GM21723 (cell line): Measurements from ENCODE around the gene RGMB.
A peak's percentile ranks its signal among the peaks of the same experiment; 100 is the strongest.

ENCODE experiments used
- ATAC-seq: cut with Tn5 transposase; IDR thresholded peaks from one replicate; pipeline ENCODE4 v1.9.1; 2021; ENCODE audit warnings: mild to moderate bottlenecking, moderate library complexity; ENCODE audit not compliant: unreplicated experiment

Gene RGMB

DNA sequence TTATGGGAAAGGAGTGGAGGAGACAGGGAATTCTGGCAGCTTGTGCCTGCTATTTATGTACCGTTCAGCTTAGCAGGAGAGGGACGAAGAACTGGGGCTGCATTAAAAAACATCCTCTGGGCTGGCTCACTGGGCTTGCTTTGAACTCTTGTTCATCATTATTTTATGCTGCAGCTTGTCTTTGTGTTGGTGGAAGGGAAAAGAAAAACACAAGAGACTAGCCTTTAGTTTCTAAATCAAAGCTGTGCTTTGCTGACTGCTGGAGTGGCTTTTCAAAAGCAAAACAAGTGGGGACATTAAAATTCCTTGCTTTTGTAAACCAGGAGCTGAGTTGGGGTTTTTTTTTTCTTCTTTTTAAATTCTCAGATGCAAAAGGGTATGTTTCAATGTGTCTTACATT lies 5.9 kb upstream of the RGMB start:
- no peak for ATAC-seq

DNA sequence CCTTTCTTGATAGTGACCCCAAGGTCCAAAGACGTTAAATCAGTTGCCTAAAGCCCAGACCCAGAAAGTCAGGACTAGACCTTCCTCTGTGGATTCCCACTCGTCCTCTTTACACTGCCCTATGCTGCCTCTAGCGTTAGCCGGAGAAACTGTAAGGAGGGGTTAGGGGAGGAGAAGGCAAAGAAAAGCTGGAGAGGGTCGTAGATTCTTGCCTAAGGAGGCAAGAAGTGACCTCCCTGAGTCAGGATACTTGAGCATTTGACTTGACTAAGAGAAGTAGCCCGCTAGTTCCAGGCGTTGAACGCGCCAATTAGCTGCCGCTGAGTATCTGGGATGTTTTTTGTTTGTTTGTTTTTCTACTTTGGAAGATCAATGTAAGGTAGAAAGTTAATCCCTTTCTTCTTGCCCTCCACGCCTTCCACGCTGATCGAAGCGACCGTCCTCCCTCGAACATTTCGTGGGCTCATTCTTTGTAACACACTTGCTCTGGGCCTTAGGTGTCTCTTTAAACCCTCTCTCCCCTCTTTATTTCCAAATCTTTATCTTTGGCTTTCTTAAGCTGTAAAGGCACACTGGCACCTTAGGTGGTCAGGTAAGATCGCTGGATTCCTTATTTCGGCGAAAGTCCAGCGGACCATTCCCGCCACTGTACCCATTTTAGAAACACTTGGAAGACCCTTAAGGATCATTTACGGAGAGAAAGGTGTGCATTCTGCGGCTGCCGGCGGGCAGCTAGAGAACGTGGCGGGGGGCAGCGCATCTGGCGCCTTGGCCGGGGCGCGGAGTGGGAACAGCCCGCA lies 5.1 kb upstream of the RGMB start:
- ATAC-seq: peak; percentile 45

DNA sequence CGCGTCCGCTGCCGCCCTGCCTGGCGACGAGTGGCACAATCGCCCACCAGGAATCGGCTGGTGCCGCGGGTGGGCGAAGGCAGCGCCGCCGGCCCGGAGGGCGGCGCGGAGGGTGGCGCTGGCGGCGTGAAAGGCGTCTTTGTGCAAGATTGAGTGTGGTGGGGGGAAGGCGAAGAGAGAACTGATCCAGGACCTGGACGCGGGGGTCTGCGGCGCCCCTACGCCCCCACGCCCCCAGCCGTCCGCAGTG lies 4.6 kb upstream of the RGMB start:
- no peak for ATAC-seq

DNA sequence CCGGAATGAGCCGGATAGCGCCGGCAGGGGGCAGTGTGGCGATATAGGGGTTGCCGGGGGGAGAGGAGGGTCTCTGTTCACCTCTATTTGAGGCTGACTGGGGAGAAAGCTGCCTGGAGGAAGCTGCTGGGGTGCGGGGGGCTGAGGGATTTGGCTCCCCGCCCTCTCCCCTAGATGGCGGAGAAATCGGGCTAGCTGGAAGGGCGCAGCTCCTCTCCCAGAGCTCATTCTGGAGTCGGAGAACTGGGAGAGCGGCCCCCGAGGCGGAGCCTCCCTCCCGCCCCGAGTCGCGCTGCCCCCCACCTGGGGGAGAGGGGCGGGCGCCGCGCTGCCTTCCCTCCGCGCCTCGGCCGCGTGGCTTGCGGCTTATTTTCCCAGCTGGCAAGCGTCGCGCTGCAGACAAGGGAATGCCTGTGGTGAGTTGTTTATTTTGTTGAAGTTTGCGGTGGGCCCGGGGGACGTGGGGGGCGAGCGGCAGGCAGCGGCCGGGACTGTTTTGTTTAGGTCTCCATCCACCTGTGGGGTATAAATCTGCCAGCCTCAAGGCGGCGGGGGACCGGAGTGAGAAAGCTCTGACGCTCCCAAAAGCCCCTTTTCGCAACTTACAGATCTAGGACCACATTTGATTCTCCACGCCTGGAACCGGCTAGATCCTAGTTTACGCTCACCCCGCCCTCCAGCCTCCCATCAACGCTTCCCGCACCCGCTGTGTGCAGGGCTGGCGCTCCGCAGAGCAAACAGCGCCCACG lies 4.1 kb upstream of the RGMB start:
- ATAC-seq: no peak

DNA sequence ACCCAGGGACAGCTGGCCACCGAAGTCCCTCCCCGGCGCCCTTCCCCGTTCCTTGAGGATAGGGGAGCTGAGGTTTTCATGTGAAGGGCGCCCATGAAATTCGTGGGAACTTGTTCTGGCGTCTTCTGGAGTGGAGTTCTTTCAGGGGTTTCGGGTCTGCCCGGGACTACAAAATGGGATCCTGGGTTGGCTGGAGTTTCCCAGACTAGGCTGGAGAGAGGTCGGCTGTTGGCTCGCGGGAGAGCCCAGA lies 3.6 kb upstream of the RGMB start:
- ATAC-seq: no peak

DNA sequence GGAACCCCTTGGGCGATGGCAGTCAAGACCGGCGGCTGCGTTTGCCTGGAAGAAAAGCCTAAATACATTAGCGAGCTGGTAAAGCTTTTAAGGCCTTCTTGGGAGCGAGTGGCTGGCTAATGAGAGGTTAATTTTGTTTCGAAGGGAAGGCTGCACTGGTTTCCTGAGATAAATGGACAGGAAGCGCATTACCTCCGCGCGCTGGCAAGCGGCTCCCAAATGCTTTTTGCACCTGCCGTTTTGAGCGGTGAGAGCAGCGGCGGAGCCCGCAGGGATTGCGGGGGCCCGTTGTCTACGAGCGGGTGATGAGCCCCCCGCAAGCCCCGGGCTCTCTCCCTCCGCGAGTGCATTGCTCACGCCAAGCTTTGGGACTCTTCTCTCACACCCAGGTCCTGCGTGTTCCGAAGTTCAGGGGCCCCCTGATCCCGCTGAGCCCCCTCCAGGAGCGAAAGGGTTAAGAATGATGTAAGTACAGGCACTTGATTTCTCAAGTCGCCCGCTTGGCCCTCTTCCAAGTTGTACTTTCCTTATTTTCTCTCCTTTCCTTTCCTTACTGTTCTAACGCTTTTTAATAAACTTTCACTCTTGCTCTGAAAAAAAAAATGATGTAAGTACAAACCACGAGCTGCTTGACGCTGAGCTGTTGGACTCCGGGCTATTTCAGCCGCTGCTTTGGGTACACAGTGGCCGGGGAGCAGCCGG lies 3.1 kb upstream of the RGMB start:
- no peak for ATAC-seq

DNA sequence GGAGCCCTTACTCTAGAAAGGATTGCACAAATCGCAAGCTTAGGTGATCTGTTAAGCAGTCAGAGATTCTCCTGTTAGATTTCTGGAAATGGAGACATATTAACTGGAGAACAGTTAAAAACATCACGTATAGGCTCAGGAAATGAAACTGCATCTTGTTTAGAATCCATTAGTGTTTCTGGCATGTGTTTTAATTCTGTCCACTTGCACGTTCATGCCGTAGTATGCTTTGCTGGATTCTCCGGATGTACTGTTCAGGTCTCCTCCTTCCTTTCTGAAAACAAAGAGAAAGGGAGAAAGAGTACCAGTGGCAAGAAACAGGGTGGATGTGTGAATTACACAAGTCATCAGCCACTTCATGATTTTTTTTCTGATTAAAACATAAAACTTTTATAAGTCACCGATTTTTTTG lies 2.5 kb upstream of the RGMB start:
- ATAC-seq: no peak

DNA sequence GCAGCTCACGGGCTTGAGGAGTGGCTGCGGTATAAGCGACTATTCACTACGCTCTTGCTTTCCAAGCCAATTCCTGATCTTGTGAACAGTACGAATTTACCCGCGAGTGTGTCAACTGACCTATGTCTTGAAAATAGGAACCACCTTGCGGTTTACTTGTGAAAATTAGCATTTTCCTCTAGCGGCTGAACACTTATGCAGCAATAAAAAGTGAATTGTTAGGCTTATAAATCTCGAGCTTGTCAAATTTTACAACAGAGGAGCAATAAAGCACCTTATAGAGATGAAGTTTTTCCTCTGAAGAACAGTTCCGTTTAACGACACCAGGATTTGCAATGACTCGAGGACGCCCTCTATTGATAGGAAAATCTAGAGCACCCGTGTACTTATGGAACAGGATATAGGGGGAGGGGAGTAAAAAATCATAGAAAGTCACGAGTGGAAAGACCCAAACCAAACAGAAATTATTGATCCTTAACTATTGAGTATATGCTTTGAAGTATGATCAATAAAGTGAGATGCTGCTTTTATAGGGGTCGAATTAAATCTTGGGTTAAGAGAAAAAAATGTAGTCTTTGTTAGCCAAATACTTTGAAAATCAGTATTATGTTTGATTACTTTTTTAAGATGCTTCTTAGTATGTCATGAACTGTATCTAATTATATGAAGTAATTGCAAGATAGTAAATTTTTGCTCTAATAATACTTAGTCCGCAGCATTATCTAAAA lies 1.9 kb upstream of the RGMB start:
- ATAC-seq: peak; percentile 10

DNA sequence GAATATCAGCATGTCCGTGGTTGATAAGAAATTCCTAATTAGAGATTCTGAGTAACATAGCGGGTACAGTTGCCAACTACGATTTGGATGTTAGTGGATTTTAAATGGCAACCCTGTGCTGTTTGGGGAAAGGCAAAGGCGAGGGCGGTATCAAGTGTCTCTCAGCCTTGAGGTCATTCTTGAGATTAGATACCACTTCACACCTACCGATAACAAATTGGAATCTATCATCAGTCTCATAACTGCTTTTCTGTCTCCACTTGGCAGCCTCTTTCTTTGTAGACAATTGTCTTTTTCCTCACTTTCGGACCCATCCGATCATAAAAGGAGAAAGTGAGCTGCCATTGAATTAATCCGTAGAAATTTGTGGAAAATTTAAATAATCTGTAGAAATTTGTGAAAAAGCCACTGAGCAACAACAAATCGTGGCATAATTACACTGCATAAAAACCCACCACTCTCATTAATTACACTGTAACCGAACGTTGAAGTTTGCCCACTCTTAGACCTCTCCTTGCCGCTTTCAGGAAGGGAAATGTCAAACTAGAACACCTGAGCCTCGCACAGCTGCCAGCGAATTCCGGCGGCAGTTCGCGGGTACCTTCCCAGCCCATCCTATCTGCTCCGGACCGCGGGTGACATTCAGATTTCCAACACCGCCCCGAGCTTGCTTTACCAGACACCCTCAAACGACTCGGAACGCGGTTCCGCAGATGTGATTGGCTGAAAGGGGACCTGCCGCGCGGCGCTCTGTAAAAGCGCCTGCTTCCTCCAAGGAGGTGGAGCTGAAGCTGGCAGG lies 849 bp upstream of the RGMB start:
- ATAC-seq: peak; percentile 20

DNA sequence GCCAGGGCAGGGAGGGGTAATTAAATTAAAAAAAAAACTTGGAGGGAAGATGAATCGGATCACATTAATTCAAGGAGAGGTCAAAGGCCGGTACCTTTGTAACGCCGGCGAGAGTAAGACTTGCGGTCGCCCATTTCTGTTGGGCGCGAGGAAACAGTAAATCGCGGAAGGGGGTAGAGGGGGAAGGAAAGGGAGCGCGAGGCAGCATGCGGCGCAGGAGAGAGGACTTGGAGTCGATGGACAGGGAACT lies 324 bp upstream of the RGMB start:
- ATAC-seq: no peak

DNA sequence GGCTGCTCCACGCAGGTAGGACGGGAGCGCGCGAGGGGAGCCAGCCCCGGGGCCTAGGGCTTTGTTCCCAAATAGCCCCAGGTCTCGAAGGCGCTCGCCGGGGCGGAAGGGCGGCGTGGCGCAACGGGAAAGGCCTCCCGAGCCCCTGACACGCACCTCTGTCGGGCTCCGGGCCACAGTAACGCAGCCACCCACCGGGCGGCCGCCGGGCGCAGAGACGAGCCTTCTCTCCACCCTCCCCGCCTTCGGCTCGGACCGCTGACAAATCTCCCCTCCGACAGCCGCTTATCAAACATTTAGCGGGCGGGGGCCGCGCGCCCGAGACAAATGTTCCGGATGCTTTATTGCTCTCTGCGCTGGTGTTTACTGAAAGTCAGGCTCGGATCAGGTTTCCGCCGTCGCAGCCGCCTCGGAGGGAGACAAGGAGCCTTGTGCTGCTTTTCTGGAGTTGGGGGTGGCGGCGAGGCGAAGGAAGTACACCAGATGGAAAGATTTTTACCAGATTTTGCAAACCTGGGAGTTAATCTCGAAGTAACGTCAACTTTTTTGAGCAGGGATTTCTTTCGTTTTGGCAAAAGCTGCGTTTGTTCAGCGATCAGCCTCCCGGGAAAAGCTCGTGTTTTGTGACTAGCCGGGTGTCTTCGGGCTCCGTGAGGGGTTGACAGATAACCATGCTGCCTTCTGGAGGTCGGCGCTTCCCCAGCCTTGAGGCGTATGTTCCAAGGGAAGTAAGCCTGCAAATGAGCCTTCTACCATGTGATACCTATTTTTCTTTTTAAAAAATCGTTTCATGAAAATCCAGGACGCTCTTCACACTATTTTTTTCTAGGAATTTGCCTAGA lies 950 bp downstream of the RGMB start:
- ATAC-seq: peak; percentile 40

DNA sequence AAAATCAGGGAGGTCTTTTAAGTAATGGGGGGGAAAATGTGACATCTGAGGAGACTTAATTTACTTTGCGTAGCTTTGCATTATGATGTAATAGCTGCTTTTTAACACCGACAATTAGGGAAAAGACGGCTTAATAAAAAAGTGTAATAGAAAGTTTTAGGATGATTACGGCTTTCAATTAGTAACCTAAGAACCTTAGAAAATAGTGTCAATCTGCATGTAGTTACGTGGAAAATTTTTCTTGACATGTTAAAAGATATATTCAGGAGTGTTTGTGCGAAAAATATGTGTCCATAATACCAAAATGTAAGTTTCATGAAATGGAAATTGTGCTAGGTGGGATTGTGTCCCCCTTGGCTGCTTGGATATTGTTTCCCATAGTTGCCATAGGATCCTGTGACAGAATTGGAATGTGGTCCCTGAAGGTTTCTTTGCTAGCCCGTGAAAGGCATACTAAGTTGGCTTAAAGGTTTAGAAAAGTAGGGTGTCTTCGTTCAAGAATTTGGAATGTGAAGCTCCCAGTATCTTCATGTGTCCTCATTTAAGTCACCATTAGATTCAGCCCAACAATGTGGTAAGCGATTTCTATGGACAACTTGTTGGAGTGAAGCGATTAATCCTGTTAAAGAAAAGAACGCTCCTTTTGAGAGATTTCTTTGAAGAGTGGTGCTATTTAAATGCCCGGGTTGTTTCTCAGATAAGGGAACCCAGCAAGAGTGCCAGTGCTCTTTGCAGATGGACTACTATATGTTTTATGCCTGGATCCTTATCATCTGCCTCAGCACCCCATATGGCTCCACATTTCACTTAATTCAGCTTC lies 2.0 kb downstream of the RGMB start:
- ATAC-seq: no peak

DNA sequence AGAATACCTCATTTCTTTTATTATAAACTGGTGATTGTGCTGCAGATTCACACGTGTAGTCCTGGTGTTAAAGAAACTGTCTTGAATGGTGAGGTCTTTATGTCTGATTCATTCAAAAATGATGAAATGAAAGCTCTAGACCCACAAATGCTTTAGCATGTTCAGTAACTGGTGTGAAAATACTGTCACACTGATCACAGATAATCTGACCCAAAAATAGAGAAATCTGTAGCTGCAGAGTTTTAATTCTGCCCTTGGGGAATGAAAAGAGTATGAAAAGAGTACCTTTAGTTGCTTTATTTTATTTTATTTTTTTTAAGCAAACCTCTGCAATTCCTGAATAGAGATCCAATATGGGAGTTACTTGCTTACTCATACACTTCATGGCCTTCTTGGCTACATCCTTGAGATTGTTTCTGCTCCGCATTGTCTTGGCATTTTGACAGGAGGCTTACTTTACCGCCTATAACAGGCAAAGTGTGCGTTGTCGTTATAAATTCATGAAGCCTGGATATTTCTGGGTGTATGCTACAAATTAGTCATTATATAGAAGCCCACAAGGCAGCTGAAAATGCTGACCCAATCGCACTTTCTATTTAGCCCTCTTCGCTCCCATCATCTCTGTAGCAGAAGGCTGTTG lies 2.7 kb downstream of the RGMB start:
- ATAC-seq: no peak

DNA sequence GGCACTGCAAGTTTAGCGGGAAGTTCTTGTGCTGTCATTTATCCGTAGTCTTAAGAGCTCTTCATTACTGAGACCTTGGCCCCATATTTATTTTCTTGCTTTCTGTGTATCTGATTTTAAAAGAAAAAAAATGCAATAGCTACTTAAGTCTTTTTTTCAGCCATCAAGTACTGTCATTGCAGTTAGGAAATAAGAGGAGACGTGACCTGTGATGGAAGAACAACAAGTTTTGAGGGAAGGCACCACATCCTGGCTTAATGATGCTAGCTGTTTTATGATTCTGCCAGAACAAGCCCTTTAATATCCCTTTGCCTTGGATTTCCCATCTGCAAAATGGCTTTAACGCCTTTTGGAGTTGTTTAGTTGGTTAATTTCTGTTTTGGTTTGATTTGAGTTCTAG lies 3.8 kb downstream of the RGMB start:
- no peak for ATAC-seq

DNA sequence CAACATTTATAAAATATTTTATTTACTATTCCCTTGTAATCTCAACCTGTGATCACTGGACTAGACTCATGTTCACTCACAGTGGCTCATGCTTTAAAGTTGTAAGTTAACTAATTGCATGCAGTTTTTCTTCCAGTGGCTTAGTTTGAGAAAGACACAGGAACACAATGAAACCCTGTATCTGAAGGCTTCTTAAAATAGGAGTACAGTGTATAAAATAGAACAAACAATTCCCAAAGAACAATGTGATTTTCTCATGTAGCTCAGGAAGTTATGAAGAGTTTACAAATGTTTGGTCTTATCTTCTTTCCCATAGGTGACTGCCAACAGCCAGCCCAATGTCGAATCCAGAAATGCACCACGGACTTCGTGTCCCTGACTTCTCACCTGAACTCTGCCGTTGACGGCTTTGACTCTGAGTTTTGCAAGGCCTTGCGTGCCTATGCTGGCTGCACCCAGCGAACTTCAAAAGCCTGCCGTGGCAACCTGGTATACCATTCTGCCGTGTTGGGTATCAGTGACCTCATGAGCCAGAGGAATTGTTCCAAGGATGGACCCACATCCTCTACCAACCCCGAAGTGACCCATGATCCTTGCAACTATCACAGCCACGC lies 5.9 kb downstream of the RGMB start:
- no peak for ATAC-seq

DNA sequence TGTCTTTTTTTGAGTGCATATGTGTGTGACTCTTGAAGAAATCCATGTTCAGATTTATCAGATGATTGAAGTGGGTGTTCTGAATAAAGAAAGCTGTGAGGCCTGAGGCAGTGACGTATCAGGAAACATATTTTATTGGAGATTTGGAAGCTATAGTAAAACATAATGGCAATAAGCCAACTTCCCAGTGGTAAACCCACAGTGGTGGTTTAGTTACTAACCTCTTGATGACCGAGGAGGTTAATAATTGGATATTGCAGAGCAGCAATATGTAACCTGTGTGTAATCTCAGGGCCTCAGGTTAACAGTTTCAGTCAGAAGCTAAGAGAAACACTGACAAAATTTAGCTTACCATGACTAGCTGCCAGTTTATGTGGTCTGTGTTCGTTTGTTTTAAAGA lies 6.9 kb downstream of the RGMB start:
- ATAC-seq: no peak

DNA sequence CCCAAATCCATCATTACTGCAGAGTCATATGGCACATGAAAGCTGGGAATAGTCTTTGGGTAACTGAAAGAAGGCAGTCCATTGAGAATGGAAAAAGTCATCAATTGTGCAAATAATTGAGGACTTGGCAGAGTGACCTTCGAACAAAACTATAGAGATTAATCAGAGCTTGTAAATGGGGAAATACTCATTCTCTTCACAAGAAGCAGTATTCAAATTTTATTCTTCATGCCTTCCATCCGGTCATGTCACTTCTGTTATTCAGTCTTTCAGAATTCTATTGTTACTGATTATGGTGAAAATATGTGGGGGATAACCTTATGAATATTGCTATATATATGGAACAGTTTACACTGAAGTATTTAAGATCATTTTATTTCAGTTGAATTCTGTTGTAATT lies 8.1 kb downstream of the RGMB start:
- ATAC-seq: no peak

DNA sequence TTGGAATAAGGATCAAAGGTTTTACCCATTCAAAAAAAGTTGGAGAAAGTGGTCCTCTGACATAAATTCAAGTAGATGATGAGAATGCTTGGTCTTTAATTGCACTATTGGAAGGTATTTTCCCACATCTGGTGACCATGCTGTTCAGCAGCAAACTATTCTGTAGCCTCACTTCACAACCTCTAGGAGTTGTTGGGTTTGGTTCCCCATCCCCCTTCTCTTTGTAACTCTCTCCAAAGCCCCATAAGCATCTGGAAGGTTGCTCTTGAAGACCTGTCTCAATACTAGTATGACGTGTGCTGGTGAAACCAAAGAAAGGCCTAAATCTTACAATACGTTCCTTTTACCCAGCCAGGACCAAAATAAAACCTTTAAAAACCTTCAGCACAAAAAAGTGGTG lies 8.5 kb downstream of the RGMB start:
- ATAC-seq: no peak
